ENCODE measurements around the gene MVB12B.

DNA sequence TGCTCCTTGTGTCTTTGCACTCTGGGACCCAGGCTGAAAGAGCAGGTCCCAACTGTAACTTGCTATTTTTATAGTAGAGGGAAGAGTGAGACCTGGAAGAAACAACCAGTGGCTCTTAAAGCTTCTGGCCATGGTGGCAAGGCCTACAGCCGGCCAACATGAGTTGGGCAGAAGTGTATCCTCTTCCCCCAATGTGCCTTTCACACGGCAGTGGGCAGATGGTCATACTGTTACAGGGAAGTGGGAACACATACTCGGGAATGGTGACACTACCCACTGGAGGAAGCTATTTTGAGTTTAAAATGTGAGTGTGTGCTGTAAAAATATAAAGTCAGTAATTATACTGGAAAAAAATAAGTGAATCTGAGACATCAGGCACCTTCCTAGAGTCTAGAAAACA, 116.0 kb downstream of the MVB12B start:
- TF ChIP-seq, protein P1, sequence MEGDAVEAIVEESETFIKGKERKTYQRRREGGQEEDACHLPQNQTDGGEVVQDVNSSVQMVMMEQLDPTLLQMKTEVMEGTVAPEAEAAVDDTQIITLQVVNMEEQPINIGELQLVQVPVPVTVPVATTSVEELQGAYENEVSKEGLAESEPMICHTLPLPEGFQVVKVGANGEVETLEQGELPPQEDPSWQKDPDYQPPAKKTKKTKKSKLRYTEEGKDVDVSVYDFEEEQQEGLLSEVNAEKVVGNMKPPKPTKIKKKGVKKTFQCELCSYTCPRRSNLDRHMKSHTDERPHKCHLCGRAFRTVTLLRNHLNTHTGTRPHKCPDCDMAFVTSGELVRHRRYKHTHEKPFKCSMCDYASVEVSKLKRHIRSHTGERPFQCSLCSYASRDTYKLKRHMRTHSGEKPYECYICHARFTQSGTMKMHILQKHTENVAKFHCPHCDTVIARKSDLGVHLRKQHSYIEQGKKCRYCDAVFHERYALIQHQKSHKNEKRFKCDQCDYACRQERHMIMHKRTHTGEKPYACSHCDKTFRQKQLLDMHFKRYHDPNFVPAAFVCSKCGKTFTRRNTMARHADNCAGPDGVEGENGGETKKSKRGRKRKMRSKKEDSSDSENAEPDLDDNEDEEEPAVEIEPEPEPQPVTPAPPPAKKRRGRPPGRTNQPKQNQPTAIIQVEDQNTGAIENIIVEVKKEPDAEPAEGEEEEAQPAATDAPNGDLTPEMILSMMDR (IDR thresholded peaks at IDR 0.05), result no peak
- TF ChIP-seq POLR2A (IDR thresholded peaks at IDR 0.05), result no peak

Measured in Peyer's patch (tissue), 4 donors.